Erythroblast (primary cell): Measurements from ENCODE around the gene CSNK1A1.

Experiments used
- GATA1 ChIP-seq: IDR thresholded peaks from 2 replicates; pipeline ENCODE4 v1.6.1; 2011; ENCODE audit warnings: low read depth, mild to moderate bottlenecking, control low read depth, low read length, moderate library complexity
- POLR2A ChIP-seq: IDR thresholded peaks from 2 replicates; pipeline ENCODE4 v1.6.1; 2011; ENCODE audit warnings: mild to moderate bottlenecking, low read length

GRCh38 chr5:149518620-149519019 is 32.6 kb downstream of the CSNK1A1 start:
- TF ChIP-seq POLR2A (no peak), GATA1 (no peak)
